ENCODE measurements around the gene YJU2. TPM values are rescaled to one million over a fixed set of nuclear protein-coding genes. Genes with fewer than 3 reads are reported as not detected.
"Not testable (repeated sequence)": the region's sequence is repeated elsewhere in the genome, so short reads cannot be mapped to it uniquely, and the experiment has no call there.

Gene YJU2
- total and polyA plus RNA-seq, 8 donors: 9.8 to 32.0 (median 12.6) TPM

GRCh38 chr19:4267101-4267900 is 20.4 kb downstream of the YJU2 start:
- Histone ChIP-seq H3K4me3 (no peak overlapping the region), H3K9me3 (no peaks in the 10 kb centered on the region), H3K27me3 (no peaks in the 10 kb centered on the region), H3K4me1 (no peaks in the 10 kb centered on the region), H3K27ac (peak overlapping the region in 1 of 4 donors; percentile 29), H3K36me3 (peaks cover 0 to 44% (median 3%) of the 10 kb centered on the region in 3 donors)
- DNase-seq (peak in 5 of 6 donors; percentile 48 to 87 (median 74)), ATAC-seq (peak; percentile 63 to 87 (median 76)), FAIRE-seq (no peak)
- WGBS, 2 donors: 37 to 48% methylated on average over 19 to 21 of the region's 21 CpGs
- peak; percentile 70 to 78 (median 72) for TF ChIP-seq CTCF (IDR thresholded peaks at IDR 0.05)
- intact Hi-C loops (cut with DNase I): loop anchor here in 2 of 3 donors (5.0 to 10.0 kb wide), 2 partner anchors 85 to 88 kb away; no protein-coding TSS in a partner anchor

GRCh38 chr19:4267901-4268815 is 21.3 kb downstream of the YJU2 start:
- intact Hi-C loops (cut with DNase I): loop anchor here in 2 of 3 donors (5.0 to 10.0 kb wide), 2 partner anchors 84 to 87 kb away; no protein-coding TSS in a partner anchor

GRCh38 chr19:4268816-4269430 is 22.0 kb downstream of the YJU2 start:
- DNase-seq (no peak), ATAC-seq (no peak), FAIRE-seq (no peak)
- no peak overlapping the region for H3K4me3 ChIP-seq
- H3K27ac ChIP-seq: peak overlapping the region in 1 of 4 donors; percentile 9
- H3K9me3 ChIP-seq: no peaks in the 10 kb centered on the region
- H3K27me3 ChIP-seq: no peaks in the 10 kb centered on the region
- H3K4me1 ChIP-seq: no peaks in the 10 kb centered on the region
- WGBS, 2 donors: 86 to 90% methylated on average over 13 of the region's 13 CpGs
- peaks cover 0 to 31% (median 0%) of the 10 kb centered on the region in 3 donors for H3K36me3 ChIP-seq
- intact Hi-C loops (cut with DNase I): loop anchor here in 2 of 3 donors (5.0 to 10.0 kb wide), 2 partner anchors 83 to 86 kb away; no protein-coding TSS in a partner anchor
- TF ChIP-seq CTCF (IDR thresholded peaks at IDR 0.05): no peak

More at GRCh38 chr19:4267901-4268815, 21.3 kb downstream of the YJU2 start:
- ATAC-seq (peak; percentile 31 to 90 (median 84)), DNase-seq (peak in 4 of 6 donors; percentile 66 to 80 (median 78)), FAIRE-seq (no peak)
- TF ChIP-seq CTCF (IDR thresholded peaks at IDR 0.05): no peak
- Histone ChIP-seq H3K9me3 (no peaks in the 10 kb centered on the region), H3K27ac (peak overlapping the region in 2 of 4 donors; percentile 9 to 29), H3K4me1 (no peaks in the 10 kb centered on the region), H3K4me3 (no peak overlapping the region), H3K36me3 (peaks cover 0 to 36% (median 1%) of the 10 kb centered on the region in 3 donors), H3K27me3 (no peaks in the 10 kb centered on the region)
- 61 to 76% methylated on average over 30 of the region's 30 CpGs for WGBS, 2 donors

- Histone ChIP-seq H3K27ac (no peak overlapping the region), H3K9me3 (no peaks in the 10 kb centered on the region), H3K36me3 (peaks cover 0 to 10% (median 0%) of the 10 kb centered on the region in 3 donors), H3K4me3 (no peak overlapping the region), H3K4me1 (no peaks in the 10 kb centered on the region), H3K27me3 (no peaks in the 10 kb centered on the region)
- WGBS, 2 donors: 73 to 78% methylated on average over 9 to 10 of the region's 10 CpGs
- intact Hi-C loops (cut with DNase I): no loop called here
- no peak for ATAC-seq
- no peak for FAIRE-seq
- no peak for TF ChIP-seq CTCF (IDR thresholded peaks at IDR 0.05)
- DNase-seq: no peak
Measured at GRCh38 chr19:4272894-4273293, 26.0 kb downstream of the YJU2 start.

- H3K9me3 ChIP-seq; intact Hi-C loops (cut with DNase I); FAIRE-seq; DNase-seq; H3K4me3 ChIP-seq; H3K4me1 ChIP-seq; H3K27ac ChIP-seq; H3K36me3 ChIP-seq; H3K27me3 ChIP-seq: not testable (repeated sequence)
- WGBS, 2 donors: 53 to 68% methylated on average over 6 of the region's 6 CpGs
- ATAC-seq: peak in 1 of 4 donors; percentile 33
Measured at GRCh38 chr19:4274321-4274686, 27.4 kb downstream of the YJU2 start.

Data from pancreas (tissue), 10 donors.